Tibial artery (tissue), 4 donors: ENCODE data around the gene SLC34A3.
A peak's percentile ranks its signal among the peaks of the same experiment; 100 is the strongest.
"Not testable (repeated sequence)": the region's sequence is repeated elsewhere in the genome, so short reads cannot be mapped to it uniquely, and the experiment has no call there.

Source experiments
- DNase-seq, 2 donors: peaks; one replicate each; pipeline ENCODE4 v3.0.0-alpha.2; 2019
- H3K27ac ChIP-seq, 2 donors: fragments of 200-600 bp; sonication (generic) in 1 of 2; 1 replicate in 1 of 2; 2 replicates in 1 of 2; pipeline ENCODE4 v1.5.1; 2018 to 2019; ENCODE audit warnings: mild to moderate bottlenecking in 1 of 2
- H3K27me3 ChIP-seq, 2 donors: fragments of 200-600 bp; sonication (generic) in 1 of 2; one replicate each; pipeline versions ENCODE4 v1.5.1 to v1.6.0; 2016 to 2019
- H3K36me3 ChIP-seq, 3 donors: fragments of 200-600 bp; sonication (generic) in 2 of 3; one replicate each; pipeline ENCODE4 v1.5.1; 2016 to 2019; ENCODE audit warnings: mild to moderate bottlenecking in 2 of 3
- H3K4me1 ChIP-seq, 4 donors: fragments of 200-600 bp; sonication (generic) in 2 of 4; 1 replicate in 3 of 4; 2 replicates in 1 of 4; pipeline ENCODE4 v1.5.1; 2016 to 2019
- H3K4me3 ChIP-seq, 2 donors: fragments of 200-600 bp; sonication (generic) in 1 of 2; 1 replicate in 1 of 2; 2 replicates in 1 of 2; pipeline ENCODE4 v1.5.1; 2018 to 2019; ENCODE audit warnings: mild to moderate bottlenecking in 2 of 2
- H3K9me3 ChIP-seq, 3 donors: fragments of 200-600 bp; sonication (generic) in 1 of 3; one replicate each; pipeline ENCODE4 v1.5.1; 2016 to 2019
- CTCF ChIP-seq, 2 experiments: fragments of 200-600 bp in 1 of 2; fragments of 450-650 bp in 1 of 2; IDR thresholded peaks; one replicate each; pipeline ENCODE4 v1.5.1; 2017 to 2019; ENCODE audit warnings: antibody characterized with exemption in 2 of 2, mild to moderate bottlenecking in 1 of 2, moderate library complexity in 1 of 2
- intact Hi-C: fragments of 100-400 bp; cut with DNase I; formaldehyde crosslinking; loops from one replicate; pipeline ENCODE4 v1.15.0; 2023; ENCODE audit warnings: low total_unique reads

Gene SLC34A3

DNA sequence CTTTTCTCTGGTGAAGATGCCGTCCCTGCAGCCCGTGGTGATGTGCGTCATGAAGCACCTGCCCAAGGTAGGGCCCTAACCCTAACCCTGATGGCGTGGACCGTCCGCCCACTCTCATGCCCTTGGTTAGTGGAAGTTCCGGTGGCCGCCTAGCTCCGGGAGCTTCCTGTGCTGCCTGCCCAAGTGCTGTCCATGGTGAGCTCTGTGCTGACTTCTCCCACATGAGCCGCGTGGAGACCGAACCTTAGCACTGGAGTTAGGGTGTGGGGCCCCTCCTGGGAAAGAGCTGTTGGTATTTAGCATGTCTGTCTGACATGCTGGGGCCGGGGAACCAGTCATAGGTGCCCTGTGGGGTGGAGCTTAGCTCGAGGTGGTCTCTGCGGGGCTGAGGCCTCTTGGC, 25.7 kb downstream of the SLC34A3 start:
- Histone ChIP-seq H3K4me3 (peak overlapping the region; percentile 92), H3K4me1 (peaks cover 0 to 26% (median 23%) of the 10 kb centered on the region in 4 donors), H3K27ac (no peak overlapping the region), H3K36me3 (peaks cover 10 to 31% (median 12%) of the 10 kb centered on the region in 3 donors), H3K9me3 (no peaks in the 10 kb centered on the region), H3K27me3 (peaks cover 0 to 17% of the 10 kb centered on the region in 2 donors)
- no peak for DNase-seq
- intact Hi-C loops, result no loop called here
- TF ChIP-seq CTCF (IDR thresholded peaks at IDR 0.05), result no peak

DNA sequence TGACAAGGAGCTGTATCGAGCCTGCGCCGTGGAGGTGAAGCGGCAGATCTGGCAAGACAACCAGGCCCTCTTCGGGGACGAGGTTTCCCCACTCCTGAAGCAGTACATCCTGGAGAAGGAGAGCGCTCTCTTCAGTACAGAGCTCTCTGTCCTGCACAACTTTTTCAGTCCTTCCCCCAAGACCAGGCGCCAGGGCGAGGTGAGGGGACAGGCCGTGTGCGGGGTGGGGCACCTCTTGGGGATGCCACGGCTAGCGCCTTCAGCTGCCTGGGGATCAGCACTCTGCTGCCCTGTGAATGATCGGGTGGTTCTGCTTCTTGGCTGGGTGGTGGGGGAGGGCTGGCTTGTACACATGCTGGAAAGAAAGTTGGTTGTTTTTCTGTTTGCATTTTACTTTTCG, 26.2 kb downstream of the SLC34A3 start:
- intact Hi-C loops, result no loop called here
- TF ChIP-seq CTCF (IDR thresholded peaks at IDR 0.05), result no peak
- H3K27ac ChIP-seq, result no peak overlapping the region
- peaks cover 0 to 12% of the 10 kb centered on the region in 2 donors for H3K27me3 ChIP-seq
- peaks cover 10 to 31% (median 12%) of the 10 kb centered on the region in 3 donors for H3K36me3 ChIP-seq
- peak overlapping the region; percentile 92 for H3K4me3 ChIP-seq
- no peak for DNase-seq
- H3K4me1 ChIP-seq, result peaks cover 0 to 26% (median 23%) of the 10 kb centered on the region in 4 donors
- H3K9me3 ChIP-seq, result no peaks in the 10 kb centered on the region

- H3K36me3 ChIP-seq, result peaks cover 30 to 67% (median 51%) of the 10 kb centered on the region in 3 donors
- TF ChIP-seq CTCF (IDR thresholded peaks at IDR 0.05), result peak; percentile 38 to 44
Observed at GRCh38 chr9:137262173-137262908, 31.6 kb downstream of the SLC34A3 start.

GRCh38 chr9:137262909-137263285, 32.2 kb downstream of the SLC34A3 start:
- TF ChIP-seq CTCF (IDR thresholded peaks at IDR 0.05), result no peak
- peaks cover 0 to 2% (median under 1%) of the 10 kb centered on the region in 4 donors for H3K4me1 ChIP-seq
- DNase-seq, result no peak
- intact Hi-C loops, result no loop called here
- no peaks in the 10 kb centered on the region for H3K9me3 ChIP-seq
- peaks cover 30 to 69% (median 56%) of the 10 kb centered on the region in 3 donors for H3K36me3 ChIP-seq
- no peak overlapping the region for H3K4me3 ChIP-seq
- H3K27ac ChIP-seq, result no peak overlapping the region
- H3K27me3 ChIP-seq, result no peaks in the 10 kb centered on the region

More at GRCh38 chr9:137262173-137262908, 31.6 kb downstream of the SLC34A3 start:
- H3K27me3 ChIP-seq, H3K4me1 ChIP-seq, H3K4me3 ChIP-seq, H3K27ac ChIP-seq, H3K9me3 ChIP-seq, DNase-seq, intact Hi-C loops: not testable (repeated sequence)

DNA sequence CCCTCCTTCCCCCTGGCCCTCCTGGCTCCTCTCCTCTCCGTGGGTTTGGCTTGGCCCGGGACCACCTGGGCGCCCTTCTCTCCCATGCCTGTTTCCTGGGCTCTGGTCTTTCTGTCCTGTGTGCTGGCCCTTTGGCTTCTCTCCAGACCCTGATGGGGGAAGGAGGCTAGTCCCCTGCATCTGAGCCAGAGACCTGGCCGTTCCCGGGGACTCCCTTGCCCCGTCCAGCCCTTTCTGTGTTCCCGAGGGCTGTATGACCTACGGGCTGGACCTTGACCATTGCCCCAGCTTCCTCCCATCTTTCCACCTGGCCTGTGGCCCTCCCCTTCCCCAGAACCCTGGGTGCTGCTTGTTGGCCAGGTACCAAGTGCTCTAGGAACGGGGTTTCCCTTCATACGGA, 32.8 kb downstream of the SLC34A3 start:
- H3K27ac ChIP-seq, result no peak overlapping the region
- intact Hi-C loops, result no loop called here
- H3K36me3 ChIP-seq, result peaks cover 30 to 65% (median 58%) of the 10 kb centered on the region in 3 donors
- DNase-seq, result no peak
- no peak for TF ChIP-seq CTCF (IDR thresholded peaks at IDR 0.05)
- no peak overlapping the region for H3K4me3 ChIP-seq
- no peaks in the 10 kb centered on the region for H3K27me3 ChIP-seq
- H3K4me1 ChIP-seq, result peaks cover 0 to 9% (median 5%) of the 10 kb centered on the region in 4 donors
- H3K9me3 ChIP-seq, result no peaks in the 10 kb centered on the region
